Measurements from ENCODE around the gene DNAJB2. TPM values are rescaled to one million over a fixed set of nuclear protein-coding genes. Genes with fewer than 3 reads are reported as not detected.

DNAJB2 gene
- total RNA-seq, 3 donors from 2014 or later (not counting 1 experiment from before 2014, with no cell fraction given): 70.3 to 108 (median 98.3) TPM

DNA sequence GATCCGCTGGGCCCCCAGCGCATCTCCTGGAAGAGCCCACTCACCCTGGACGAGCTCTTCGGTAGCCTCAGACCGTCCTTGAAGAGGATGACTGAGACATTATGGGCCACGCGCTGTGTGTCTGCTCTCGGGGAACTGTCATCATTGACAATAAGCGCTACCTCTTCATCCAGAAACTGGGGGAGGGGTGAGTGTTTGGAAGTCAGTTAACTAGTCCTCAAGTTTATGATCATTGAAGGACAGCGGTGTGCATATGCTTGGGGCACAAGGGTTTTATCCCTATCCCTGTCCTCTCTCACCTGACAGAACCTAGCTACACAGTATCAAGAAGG is 33.3 kb upstream of the DNAJB2 start:
- Mint-ChIP-seq H3K9me3 (no peaks in the 10 kb centered on the region), H3K4me1 (peaks cover 50 to 66% of the 10 kb centered on the region in 2 donors), H3K27ac (peak overlapping the region; percentile 86 to 98), H3K27me3 (ENCODE audit: low read depth in 2 of 2) (no peaks in the 10 kb centered on the region), H3K4me3 (peak overlapping the region; percentile 94), H3K36me3 (no peaks in the 10 kb centered on the region)
- Histone ChIP-seq H3K27me3 (ENCODE audit: control insufficient read depth, insufficient read depth, low read length) (no peaks in the 10 kb centered on the region), H3K4me1 (ENCODE audit: control insufficient read depth, insufficient read depth, low read length) (peaks cover 58% of the 10 kb centered on the region), H3K4me3 (ENCODE audit: low read length) (peak overlapping the region; percentile 96), H3K36me3 (ENCODE audit: control insufficient read depth, insufficient read depth, low read length) (peaks cover 29% of the 10 kb centered on the region), H3K27ac (ENCODE audit: low read length) (peak overlapping the region; percentile 97), H3K9me3 (ENCODE audit: control insufficient read depth, insufficient read depth, low read length) (no peaks in the 10 kb centered on the region)
- 25% methylated on average over 10 of the region's 10 CpGs for WGBS (ENCODE audit: insufficient coverage)
- DNase-seq: peak in 1 of 2 donors; percentile 42
- intact Hi-C loops (cut with micrococcal nuclease): loop anchor here (1.0 to 2.0 kb wide), 2 partner anchors 7 to 17 kb away; partner anchors contain the start of genes ANKZF1, ATG9A, TUBA4A and TUBA4B
- ATAC-seq: peak in 1 of 3 donors; percentile 3
- TF ChIP-seq, protein P1, sequence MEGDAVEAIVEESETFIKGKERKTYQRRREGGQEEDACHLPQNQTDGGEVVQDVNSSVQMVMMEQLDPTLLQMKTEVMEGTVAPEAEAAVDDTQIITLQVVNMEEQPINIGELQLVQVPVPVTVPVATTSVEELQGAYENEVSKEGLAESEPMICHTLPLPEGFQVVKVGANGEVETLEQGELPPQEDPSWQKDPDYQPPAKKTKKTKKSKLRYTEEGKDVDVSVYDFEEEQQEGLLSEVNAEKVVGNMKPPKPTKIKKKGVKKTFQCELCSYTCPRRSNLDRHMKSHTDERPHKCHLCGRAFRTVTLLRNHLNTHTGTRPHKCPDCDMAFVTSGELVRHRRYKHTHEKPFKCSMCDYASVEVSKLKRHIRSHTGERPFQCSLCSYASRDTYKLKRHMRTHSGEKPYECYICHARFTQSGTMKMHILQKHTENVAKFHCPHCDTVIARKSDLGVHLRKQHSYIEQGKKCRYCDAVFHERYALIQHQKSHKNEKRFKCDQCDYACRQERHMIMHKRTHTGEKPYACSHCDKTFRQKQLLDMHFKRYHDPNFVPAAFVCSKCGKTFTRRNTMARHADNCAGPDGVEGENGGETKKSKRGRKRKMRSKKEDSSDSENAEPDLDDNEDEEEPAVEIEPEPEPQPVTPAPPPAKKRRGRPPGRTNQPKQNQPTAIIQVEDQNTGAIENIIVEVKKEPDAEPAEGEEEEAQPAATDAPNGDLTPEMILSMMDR (IDR thresholded peaks at IDR 0.05): no peak

DNA sequence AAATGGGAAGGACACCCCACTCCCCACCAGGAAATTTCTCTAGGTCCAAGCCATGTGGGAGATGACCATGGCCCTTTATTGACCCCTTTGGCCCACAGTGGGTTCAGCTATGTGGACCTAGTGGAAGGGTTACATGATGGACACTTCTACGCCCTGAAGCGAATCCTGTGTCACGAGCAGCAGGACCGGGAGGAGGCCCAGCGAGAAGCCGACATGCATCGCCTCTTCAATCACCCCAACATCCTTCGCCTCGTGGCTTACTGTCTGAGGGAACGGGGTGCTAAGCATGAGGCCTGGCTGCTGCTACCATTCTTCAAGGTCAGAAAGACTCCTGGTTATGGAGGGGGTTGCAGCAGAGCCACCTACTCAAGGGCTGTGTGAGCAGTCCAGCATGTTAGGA is 32.6 kb upstream of the DNAJB2 start:
- H3K4me1 Mint-ChIP-seq: peaks cover 54 to 69% of the 10 kb centered on the region in 2 donors
- peaks cover 36% of the 10 kb centered on the region for H3K36me3 ChIP-seq (ENCODE audit: control insufficient read depth, insufficient read depth, low read length)
- no peak for ATAC-seq
- no peaks in the 10 kb centered on the region for H3K27me3 ChIP-seq (ENCODE audit: control insufficient read depth, insufficient read depth, low read length)
- intact Hi-C loops (cut with micrococcal nuclease): no loop called here
- no peaks in the 10 kb centered on the region for H3K36me3 Mint-ChIP-seq
- H3K9me3 ChIP-seq (ENCODE audit: control insufficient read depth, insufficient read depth, low read length): no peaks in the 10 kb centered on the region
- peak overlapping the region; percentile 86 to 98 for H3K27ac Mint-ChIP-seq
- H3K27ac ChIP-seq (ENCODE audit: low read length): peak overlapping the region; percentile 97
- TF ChIP-seq, protein P1 (IDR thresholded peaks at IDR 0.05): no peak
- peak overlapping the region; percentile 94 for H3K4me3 Mint-ChIP-seq
- 98% methylated on average over 10 of the region's 10 CpGs for whole genome bisulfite sequencing (ENCODE audit: insufficient coverage)
- H3K4me3 ChIP-seq (ENCODE audit: low read length): no peak overlapping the region
- H3K9me3 Mint-ChIP-seq: no peaks in the 10 kb centered on the region
- no peaks in the 10 kb centered on the region for H3K27me3 Mint-ChIP-seq (ENCODE audit: low read depth in 2 of 2)
- DNase-seq: no peak
- peaks cover 65% of the 10 kb centered on the region for H3K4me1 ChIP-seq (ENCODE audit: control insufficient read depth, insufficient read depth, low read length)

DNA sequence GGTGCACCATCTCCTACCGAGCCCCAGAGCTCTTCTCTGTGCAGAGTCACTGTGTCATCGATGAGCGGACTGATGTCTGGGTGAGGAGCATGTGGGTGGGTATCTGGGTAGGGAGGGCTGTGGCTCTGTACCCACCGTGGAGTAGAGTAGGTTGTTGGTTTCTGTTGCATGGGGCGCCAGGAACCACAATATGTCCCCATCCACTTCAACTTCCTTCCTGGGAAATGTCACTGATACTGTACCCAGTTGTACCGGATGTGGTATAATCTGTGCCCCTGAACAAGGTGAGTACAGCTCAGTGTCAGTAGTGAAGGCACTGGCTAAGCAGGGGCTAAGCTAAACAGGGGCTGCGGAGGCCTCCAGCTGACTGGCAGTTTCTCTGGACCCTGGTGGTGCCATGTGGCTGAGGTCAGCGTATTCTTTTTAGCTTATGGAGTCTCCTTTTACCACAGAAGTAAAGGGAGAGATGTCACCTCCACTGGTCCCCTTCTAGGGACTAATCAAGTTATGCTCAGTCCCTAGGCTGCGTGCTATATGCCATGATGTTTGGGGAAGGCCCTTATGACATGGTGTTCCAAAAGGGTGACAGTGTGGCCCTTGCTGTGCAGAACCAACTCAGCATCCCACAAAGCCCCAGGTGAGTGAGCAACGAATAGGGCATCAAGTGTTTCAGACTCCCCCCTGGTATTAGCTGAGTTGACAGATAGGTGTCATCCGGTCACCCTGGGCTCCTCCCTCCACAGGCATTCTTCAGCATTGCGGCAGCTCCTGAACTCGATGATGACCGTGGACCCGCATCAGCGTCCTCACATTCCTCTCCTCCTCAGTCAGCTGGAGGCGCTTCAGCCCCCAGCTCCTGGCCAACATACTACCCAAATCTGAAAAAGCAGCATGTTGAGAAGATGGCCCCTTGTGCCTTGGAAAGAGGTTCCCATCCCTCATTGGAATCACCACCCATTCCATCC is 31.2 kb upstream of the DNAJB2 start:
- intact Hi-C loops (cut with micrococcal nuclease): no loop called here
- Mint-ChIP-seq H3K4me1 (peaks cover 54 to 83% of the 10 kb centered on the region in 2 donors), H3K36me3 (no peaks in the 10 kb centered on the region), H3K9me3 (no peaks in the 10 kb centered on the region), H3K4me3 (peak overlapping the region; percentile 94), H3K27ac (peak overlapping the region; percentile 86 to 98), H3K27me3 (ENCODE audit: low read depth in 2 of 2) (no peaks in the 10 kb centered on the region)
- WGBS (ENCODE audit: insufficient coverage): 52% methylated on average over 15 of the region's 17 CpGs
- TF ChIP-seq, protein P1 (IDR thresholded peaks at IDR 0.05): no peak
- Histone ChIP-seq H3K4me1 (ENCODE audit: control insufficient read depth, insufficient read depth, low read length) (peaks cover 78% of the 10 kb centered on the region), H3K36me3 (ENCODE audit: control insufficient read depth, insufficient read depth, low read length) (peaks cover 40% of the 10 kb centered on the region), H3K4me3 (ENCODE audit: low read length) (no peak overlapping the region), H3K9me3 (ENCODE audit: control insufficient read depth, insufficient read depth, low read length) (no peaks in the 10 kb centered on the region), H3K27ac (ENCODE audit: low read length) (peak overlapping the region; percentile 97), H3K27me3 (ENCODE audit: control insufficient read depth, insufficient read depth, low read length) (no peaks in the 10 kb centered on the region)
- ATAC-seq (peak; percentile 31 to 71 (median 35)), DNase-seq (peak in 1 of 2 donors; percentile 89)
